Smooth muscle cell (in vitro differentiated cells): ENCODE data around the gene LEFTY1. TPM values are rescaled to one million over a fixed set of nuclear protein-coding genes. Genes with fewer than 3 reads are reported as not detected.
"Not testable (repeated sequence)": the region's sequence is repeated elsewhere in the genome, so short reads cannot be mapped to it uniquely, and the experiment has no call there.

Source experiments
- DNase-seq: peaks from one replicate; lab custom pipeline; 2025; ENCODE audit not compliant: unreplicated experiment; lab: John Stamatoyannopoulos, UW
- H2AFZ ChIP-seq: fragments of 200-600 bp; sonication (generic); 2 replicates; pipeline ENCODE4 v1.6.0; 2016; ENCODE audit warnings: antibody characterized with exemption, low read depth, mild to moderate bottlenecking
- H3F3A ChIP-seq: fragments of 200-600 bp; sonication (generic); 2 replicates; pipeline ENCODE4 v1.6.0; 2017; ENCODE audit warnings: antibody characterized with exemption, low read depth
- H3K27ac ChIP-seq: fragments of 200-600 bp; sonication (generic); 2 replicates; pipeline ENCODE4 v1.5.1; 2016; ENCODE audit warnings: low read depth, mild to moderate bottlenecking
- H3K27me3 ChIP-seq: fragments of 200-600 bp; sonication (generic); 2 replicates; pipeline ENCODE4 v1.6.1; 2016; ENCODE audit warnings: low read depth, mild to moderate bottlenecking
- H3K36me3 ChIP-seq: fragments of 200-600 bp; sonication (generic); 2 replicates; pipeline ENCODE4 v1.5.1; 2016; ENCODE audit warnings: low read depth
- H3K4me1 ChIP-seq: fragments of 200-600 bp; sonication (generic); 2 replicates; pipeline ENCODE4 v1.5.1; 2016; ENCODE audit warnings: low read depth
- H3K4me2 ChIP-seq: fragments of 200-600 bp; sonication (generic); 2 replicates; pipeline ENCODE4 v1.6.0; 2016; ENCODE audit warnings: mild to moderate bottlenecking
- H3K4me3 ChIP-seq: fragments of 200-600 bp; sonication (generic); 2 replicates; pipeline ENCODE4 v1.5.1; 2016; ENCODE audit warnings: mild to moderate bottlenecking
- H3K79me2 ChIP-seq: fragments of 200-600 bp; sonication (generic); 2 replicates; pipeline ENCODE4 v1.6.0; 2016; ENCODE audit warnings: low read depth, mild to moderate bottlenecking
- H3K9ac ChIP-seq: fragments of 200-600 bp; sonication (generic); 2 replicates; pipeline ENCODE4 v1.6.0; 2016; ENCODE audit warnings: low read depth
- H3K9me3 ChIP-seq: fragments of 200-600 bp; sonication (generic); replicated peaks from 2 replicates; pipeline ENCODE4 v1.5.1; 2016; ENCODE audit warnings: low read depth
- H4K20me1 ChIP-seq: fragments of 200-600 bp; sonication (generic); 2 replicates; pipeline ENCODE4 v1.6.0; 2016; ENCODE audit warnings: low read depth
- WGBS: methylation state at CpG from one replicate; pipeline ENCODE4 v1.1.7; 2016; ENCODE audit warnings: low lambda C conversion rate; 5-methylcytosine and 5-hydroxymethylcytosine counted together
- polyA plus RNA-seq: library from polyadenylated mRNA; unstranded; fragments of >200 nt; fragmentation: Nextera tagmentation; extraction: Ambion mirVana; gene quantifications from 2 replicates; pipeline ENCODE4 v1.2.1, GENCODE V29; 2016
- total RNA-seq: library from RNA; depleted of rRNA; stranded (reverse); fragments of >200 nt; gene quantifications from 2 replicates; pipeline ENCODE4 v1.2.3, GENCODE V29; 2014
- TF ChIP-seq, protein P1 (sequence below): fragments of 200-600 bp; sonication (generic); IDR thresholded peaks from 2 replicates; pipeline ENCODE4 v1.5.1; 2017; ENCODE audit warnings: borderline replicate concordance, mild to moderate bottlenecking, antibody characterized with exemption; ENCODE audit not compliant: insufficient read depth, poor library complexity, severe bottlenecking

The LEFTY1 gene, protein sequence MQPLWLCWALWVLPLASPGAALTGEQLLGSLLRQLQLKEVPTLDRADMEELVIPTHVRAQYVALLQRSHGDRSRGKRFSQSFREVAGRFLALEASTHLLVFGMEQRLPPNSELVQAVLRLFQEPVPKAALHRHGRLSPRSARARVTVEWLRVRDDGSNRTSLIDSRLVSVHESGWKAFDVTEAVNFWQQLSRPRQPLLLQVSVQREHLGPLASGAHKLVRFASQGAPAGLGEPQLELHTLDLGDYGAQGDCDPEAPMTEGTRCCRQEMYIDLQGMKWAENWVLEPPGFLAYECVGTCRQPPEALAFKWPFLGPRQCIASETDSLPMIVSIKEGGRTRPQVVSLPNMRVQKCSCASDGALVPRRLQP
- total RNA-seq (not detected in 2 replicates), polyA plus RNA-seq (0.46 TPM in 1 of 2 replicates, not detected in the other)

DNA sequence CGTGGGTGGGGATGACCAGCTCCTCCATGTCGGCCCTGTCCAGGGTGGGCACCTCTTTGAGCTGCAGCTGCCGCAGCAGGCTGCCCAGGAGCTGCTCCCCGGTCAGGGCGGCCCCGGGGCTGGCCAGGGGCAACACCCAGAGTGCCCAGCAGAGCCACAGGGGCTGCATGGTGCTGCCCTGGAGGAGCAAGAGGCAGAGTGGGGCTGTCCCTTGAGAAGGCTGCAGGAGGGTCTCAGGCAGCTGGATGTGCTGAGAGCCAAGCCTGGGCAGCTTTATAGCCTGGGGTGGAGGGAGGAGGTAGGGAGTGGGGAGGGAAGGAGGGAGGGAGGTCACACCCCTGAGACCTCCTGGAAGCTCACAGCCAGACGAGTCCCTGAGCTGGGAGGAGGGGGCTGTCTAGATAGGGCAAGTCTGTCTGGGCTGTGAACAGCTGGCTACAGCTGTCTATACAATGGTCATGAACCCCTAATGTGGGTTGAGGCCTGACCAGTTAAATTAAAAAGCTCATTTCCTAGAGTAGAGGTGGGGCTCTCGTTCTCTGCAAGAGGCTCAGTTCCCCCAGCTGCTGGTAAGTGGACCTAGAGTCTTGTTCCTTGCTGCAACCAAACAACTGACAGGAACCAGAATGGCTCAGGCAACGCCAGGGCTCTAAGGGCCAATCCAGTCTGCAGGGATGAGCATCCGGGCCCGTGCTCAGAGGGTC is at the start of gene LEFTY1:
LEFTY1 (minus strand) TSS at position 249 of the 704 bp plus-strand sequence; CDS start at position 169, 80 bp downstream.
- WGBS: 65% methylated on average over 11 of the region's 11 CpGs
- Histone ChIP-seq H3K9me3 (no peaks in the 10 kb centered on the region), H3K9ac (no peak within 1 kb of the TSS), H2AFZ (no peak within 1 kb of the TSS), H3K4me2 (no peak within 1 kb of the TSS), H3K79me2 (no peaks in the 10 kb centered on the region), H3F3A (no peaks in the 10 kb centered on the region), H3K4me1 (no peaks in the 10 kb centered on the region), H3K4me3 (no peak within 1 kb of the TSS), H3K27me3 (peaks cover 6% of the 10 kb centered on the region), H3K27ac (no peak within 1 kb of the TSS), H3K36me3 (no peaks in the 10 kb centered on the region), H4K20me1 (no peaks in the 10 kb centered on the region)
- no peak for DNase-seq
- TF ChIP-seq, protein P1, sequence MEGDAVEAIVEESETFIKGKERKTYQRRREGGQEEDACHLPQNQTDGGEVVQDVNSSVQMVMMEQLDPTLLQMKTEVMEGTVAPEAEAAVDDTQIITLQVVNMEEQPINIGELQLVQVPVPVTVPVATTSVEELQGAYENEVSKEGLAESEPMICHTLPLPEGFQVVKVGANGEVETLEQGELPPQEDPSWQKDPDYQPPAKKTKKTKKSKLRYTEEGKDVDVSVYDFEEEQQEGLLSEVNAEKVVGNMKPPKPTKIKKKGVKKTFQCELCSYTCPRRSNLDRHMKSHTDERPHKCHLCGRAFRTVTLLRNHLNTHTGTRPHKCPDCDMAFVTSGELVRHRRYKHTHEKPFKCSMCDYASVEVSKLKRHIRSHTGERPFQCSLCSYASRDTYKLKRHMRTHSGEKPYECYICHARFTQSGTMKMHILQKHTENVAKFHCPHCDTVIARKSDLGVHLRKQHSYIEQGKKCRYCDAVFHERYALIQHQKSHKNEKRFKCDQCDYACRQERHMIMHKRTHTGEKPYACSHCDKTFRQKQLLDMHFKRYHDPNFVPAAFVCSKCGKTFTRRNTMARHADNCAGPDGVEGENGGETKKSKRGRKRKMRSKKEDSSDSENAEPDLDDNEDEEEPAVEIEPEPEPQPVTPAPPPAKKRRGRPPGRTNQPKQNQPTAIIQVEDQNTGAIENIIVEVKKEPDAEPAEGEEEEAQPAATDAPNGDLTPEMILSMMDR: no peak

GRCh38 chr1:225937048-225937968 is 48.4 kb upstream of the LEFTY1 start:
- no peak overlapping the region for H2AFZ ChIP-seq
- H3F3A ChIP-seq: no peaks in the 10 kb centered on the region
- no peaks in the 10 kb centered on the region for H3K27me3 ChIP-seq
- DNase-seq: no peak
- no peaks in the 10 kb centered on the region for H4K20me1 ChIP-seq
- H3K9ac ChIP-seq: no peak overlapping the region
- H3K4me2 ChIP-seq: no peak overlapping the region
- 91% methylated on average over 21 of the region's 21 CpGs for WGBS
- no peak overlapping the region for H3K4me3 ChIP-seq
- H3K4me1 ChIP-seq: no peaks in the 10 kb centered on the region
- H3K79me2 ChIP-seq: no peaks in the 10 kb centered on the region
- H3K36me3 ChIP-seq: no peaks in the 10 kb centered on the region
- no peaks in the 10 kb centered on the region for H3K9me3 ChIP-seq
- H3K27ac ChIP-seq: no peak overlapping the region
- TF ChIP-seq, protein P1: no peak

DNA sequence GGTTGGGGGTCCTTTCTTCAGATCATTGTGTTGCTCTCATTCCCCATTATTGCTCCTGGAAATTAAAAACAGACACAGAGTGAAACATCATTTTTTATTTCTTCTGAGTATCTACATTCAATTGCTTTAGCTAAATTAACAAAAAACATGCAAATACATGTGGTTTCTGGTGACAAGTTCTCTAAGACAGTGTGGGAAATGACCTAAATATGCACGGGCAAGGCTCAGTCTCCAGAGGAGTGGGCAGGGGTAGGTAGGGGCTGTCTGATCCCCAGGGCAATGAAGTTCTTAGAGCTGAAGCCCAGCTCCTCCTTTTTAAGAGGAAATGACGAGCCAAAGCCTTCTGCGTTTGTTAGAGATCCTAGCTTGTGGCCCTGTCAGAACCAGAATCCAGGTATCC is 47.6 kb upstream of the LEFTY1 start:
- TF ChIP-seq, protein P1: no peak
- no peaks in the 10 kb centered on the region for H3K9me3 ChIP-seq
- H3K27ac ChIP-seq: no peak overlapping the region
- H3K4me3 ChIP-seq: no peak overlapping the region
- H3K79me2 ChIP-seq: no peaks in the 10 kb centered on the region
- DNase-seq: no peak
- H3K36me3 ChIP-seq: no peaks in the 10 kb centered on the region
- H2AFZ ChIP-seq: no peak overlapping the region
- no peak overlapping the region for H3K4me2 ChIP-seq
- no peak overlapping the region for H3K9ac ChIP-seq
- H3K4me1 ChIP-seq: no peaks in the 10 kb centered on the region
- H4K20me1 ChIP-seq: no peaks in the 10 kb centered on the region
- no peaks in the 10 kb centered on the region for H3K27me3 ChIP-seq
- WGBS: 71% methylated on average over 3 of the region's 3 CpGs
- no peaks in the 10 kb centered on the region for H3F3A ChIP-seq

DNA sequence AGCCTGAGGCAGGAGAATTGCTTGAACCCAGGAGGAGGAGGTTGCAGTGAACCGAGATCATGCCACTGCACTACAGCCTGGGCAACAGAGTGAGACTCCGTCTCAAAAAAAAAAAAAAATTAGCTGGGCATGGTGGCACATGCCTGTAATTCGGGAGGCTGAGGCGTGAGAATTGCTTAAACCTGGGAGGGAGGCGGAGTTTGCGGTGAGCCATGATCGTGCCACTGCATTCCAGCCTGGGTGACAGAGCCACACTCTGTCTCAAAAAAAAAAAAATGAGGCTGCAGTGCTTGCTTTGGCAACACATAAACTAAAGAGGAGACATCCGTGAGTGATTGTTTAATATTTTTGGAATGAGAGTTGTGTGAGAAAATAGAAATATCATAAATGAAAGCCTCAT is 47.1 kb upstream of the LEFTY1 start:
- 71% methylated on average over 8 of the region's 8 CpGs for WGBS
- not testable (repeated sequence) for H3K36me3 ChIP-seq, H3K4me1 ChIP-seq, H3K27ac ChIP-seq, DNase-seq, H3K9ac ChIP-seq, H3K79me2 ChIP-seq, H3K4me2 ChIP-seq, H2AFZ ChIP-seq, H4K20me1 ChIP-seq, H3F3A ChIP-seq, H3K4me3 ChIP-seq, H3K27me3 ChIP-seq, H3K9me3 ChIP-seq
